MM.1S (cell line): ENCODE data around the gene NCAM2.

ENCODE experiments used
- DNase-seq: peaks from one replicate; pipeline ENCODE4 v3.0.0-alpha.2; 2015
- H2AFZ ChIP-seq: fragments of 300-600 bp; sonication (generic); 2 replicates; pipeline ENCODE4 v1.6.0; 2016; ENCODE audit warnings: antibody characterized with exemption, low read length
- H3F3A ChIP-seq: fragments of 300-600 bp; sonication (generic); 2 replicates; pipeline ENCODE4 v1.6.1; 2016; ENCODE audit warnings: mild to moderate bottlenecking, antibody characterized with exemption, low read length, moderate library complexity, mixed read lengths; ENCODE audit not compliant: insufficient read depth
- H3K27ac ChIP-seq: fragments of 300-600 bp; sonication (generic); 2 replicates; pipeline ENCODE4 v1.5.1; 2016; ENCODE audit warnings: mild to moderate bottlenecking, low read length
- H3K27me3 ChIP-seq: fragments of 300-600 bp; sonication (generic); replicated peaks from 2 replicates; pipeline ENCODE4 v1.6.0; 2016; ENCODE audit warnings: low read length; ENCODE audit not compliant: insufficient read depth
- H3K36me3 ChIP-seq: fragments of 300-600 bp; sonication (generic); replicated peaks from 2 replicates; pipeline ENCODE4 v1.6.1; 2016; ENCODE audit warnings: mild to moderate bottlenecking, low read length, mixed read lengths; ENCODE audit not compliant: insufficient read depth
- H3K4me1 ChIP-seq: fragments of 300-600 bp; sonication (generic); 2 replicates; pipeline ENCODE4 v1.6.1; 2016; ENCODE audit warnings: low read length, mixed read lengths
- H3K4me2 ChIP-seq: fragments of 300-600 bp; sonication (generic); 2 replicates; pipeline ENCODE4 v1.6.0; 2016; ENCODE audit warnings: low read depth, low read length
- H3K4me3 ChIP-seq: fragments of 300-600 bp; sonication (generic); 2 replicates; pipeline ENCODE4 v1.5.1; 2016; ENCODE audit warnings: low read length, mixed read lengths
- H3K79me2 ChIP-seq: fragments of 300-600 bp; sonication (generic); 2 replicates; pipeline ENCODE4 v1.6.1; 2016; ENCODE audit warnings: mixed run types, low read length, mixed read lengths
- H3K9ac ChIP-seq: fragments of 300-600 bp; sonication (generic); 2 replicates; pipeline ENCODE4 v1.6.1; 2016; ENCODE audit warnings: low read length, mixed read lengths
- H3K9me2 ChIP-seq: fragments of 300-600 bp; sonication (generic); replicated peaks from 2 replicates; pipeline ENCODE4 v1.6.1; 2016; ENCODE audit warnings: mild to moderate bottlenecking, low read length, mixed read lengths; ENCODE audit not compliant: insufficient read depth
- H3K9me3 ChIP-seq: fragments of 300-600 bp; sonication (generic); replicated peaks from 2 replicates; pipeline ENCODE4 v1.6.1; 2016; ENCODE audit warnings: mild to moderate bottlenecking, low read length, mixed read lengths; ENCODE audit not compliant: insufficient read depth
- H4K20me1 ChIP-seq: fragments of 300-600 bp; sonication (generic); 2 replicates; pipeline ENCODE4 v1.6.1; 2016; ENCODE audit warnings: mild to moderate bottlenecking, low read length, moderate library complexity, mixed read lengths; ENCODE audit not compliant: insufficient read depth
- CTCF ChIP-seq: fragments of 300-600 bp; sonication (generic); IDR thresholded peaks from 2 replicates; pipeline ENCODE4 v1.5.1; 2016; ENCODE audit warnings: antibody characterized with exemption, low read length, mixed read lengths
- EZH2 ChIP-seq: fragments of 300-600 bp; sonication (generic); optimal IDR thresholded peaks from 2 replicates; pipeline ENCODE3; 2017; ENCODE audit warnings: low read depth, mild to moderate bottlenecking, antibody characterized with exemption, low read length, mixed read lengths
- EZH2phosphoT487 ChIP-seq: fragments of 300-600 bp; sonication (generic); IDR thresholded peaks from 2 replicates; pipeline ENCODE4 v1.6.1; 2018; ENCODE audit warnings: antibody characterized with exemption, low read length

Gene NCAM2

DNA sequence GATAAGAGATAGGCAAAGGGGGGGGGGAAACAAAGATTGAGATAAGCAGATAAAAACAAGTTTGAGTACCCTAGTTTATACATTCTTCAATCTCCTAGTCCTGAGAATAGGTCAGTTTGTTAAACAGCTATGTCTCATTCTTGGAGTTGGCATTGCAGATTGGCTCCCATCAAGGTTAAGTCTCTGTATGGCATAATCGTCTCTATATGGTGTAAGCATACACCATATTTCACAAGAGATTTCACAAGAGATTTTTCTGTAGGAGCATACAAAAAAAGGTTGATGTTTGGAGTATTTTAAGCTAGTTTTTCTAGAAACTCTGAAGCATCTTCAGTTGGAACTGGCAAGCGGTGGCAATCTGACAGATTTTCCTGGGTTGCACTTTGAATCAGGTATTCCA lies 35.8 kb downstream of the NCAM2 start:
- Histone ChIP-seq H3K27me3 (no peaks in the 10 kb centered on the region), H3K36me3 (no peaks in the 10 kb centered on the region), H3K4me1 (no peaks in the 10 kb centered on the region), H3K79me2 (no peaks in the 10 kb centered on the region), H3K4me3 (no peak overlapping the region), H3K27ac (no peak overlapping the region), H3K9ac (no peak overlapping the region), H3K9me3 (no peaks in the 10 kb centered on the region), H4K20me1 (no peaks in the 10 kb centered on the region), H3K4me2 (no peak overlapping the region), H3F3A (no peaks in the 10 kb centered on the region), H2AFZ (no peak overlapping the region), H3K9me2 (no peaks in the 10 kb centered on the region)
- TF ChIP-seq EZH2phosphoT487 (no peak), EZH2 (no peak), CTCF (no peak)
- DNase-seq: no peak

GRCh38 chr21:21039624-21040170 lies 41.5 kb downstream of the NCAM2 start:
- H2AFZ ChIP-seq: no peak overlapping the region
- H3K9me2 ChIP-seq: no peaks in the 10 kb centered on the region
- TF ChIP-seq EZH2phosphoT487: no peak
- no peak for TF ChIP-seq EZH2
- no peaks in the 10 kb centered on the region for H3K79me2 ChIP-seq
- no peaks in the 10 kb centered on the region for H4K20me1 ChIP-seq
- DNase-seq: no peak
- H3K4me3 ChIP-seq: no peak overlapping the region
- no peaks in the 10 kb centered on the region for H3K4me1 ChIP-seq
- no peaks in the 10 kb centered on the region for H3K36me3 ChIP-seq
- no peak overlapping the region for H3K27ac ChIP-seq
- no peak overlapping the region for H3K9ac ChIP-seq
- no peaks in the 10 kb centered on the region for H3K27me3 ChIP-seq
- H3K9me3 ChIP-seq: no peaks in the 10 kb centered on the region
- H3K4me2 ChIP-seq: no peak overlapping the region
- H3F3A ChIP-seq: no peaks in the 10 kb centered on the region

DNA sequence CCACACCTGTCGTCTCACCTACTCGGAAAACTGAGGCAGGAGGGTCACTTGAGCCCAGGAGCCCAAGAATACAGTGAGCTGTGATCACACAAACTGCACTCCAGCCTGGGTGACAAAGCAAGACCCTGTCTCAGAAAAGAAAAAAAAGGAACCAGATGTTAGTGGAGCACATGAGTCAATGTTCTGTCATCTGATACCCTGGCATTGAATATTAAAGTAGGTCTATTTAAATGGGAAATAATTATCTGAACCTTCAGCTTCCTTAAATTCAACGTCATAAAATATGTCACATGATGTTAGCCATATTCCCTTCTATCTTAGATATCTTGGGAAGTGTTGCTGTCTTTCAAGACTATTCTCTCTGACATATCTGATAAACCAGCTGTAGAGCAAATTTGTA lies 47.3 kb downstream of the NCAM2 start:
- Histone ChIP-seq H3K79me2 (no peaks in the 10 kb centered on the region), H3F3A (no peaks in the 10 kb centered on the region), H3K9me2 (no peaks in the 10 kb centered on the region), H3K9ac (no peak overlapping the region), H4K20me1 (no peaks in the 10 kb centered on the region), H2AFZ (no peak overlapping the region), H3K27me3 (no peaks in the 10 kb centered on the region), H3K27ac (no peak overlapping the region), H3K9me3 (no peaks in the 10 kb centered on the region), H3K36me3 (no peaks in the 10 kb centered on the region), H3K4me1 (no peaks in the 10 kb centered on the region), H3K4me2 (no peak overlapping the region), H3K4me3 (no peak overlapping the region)
- TF ChIP-seq EZH2 (no peak), EZH2phosphoT487 (no peak), CTCF (no peak)
- DNase-seq: no peak

DNA sequence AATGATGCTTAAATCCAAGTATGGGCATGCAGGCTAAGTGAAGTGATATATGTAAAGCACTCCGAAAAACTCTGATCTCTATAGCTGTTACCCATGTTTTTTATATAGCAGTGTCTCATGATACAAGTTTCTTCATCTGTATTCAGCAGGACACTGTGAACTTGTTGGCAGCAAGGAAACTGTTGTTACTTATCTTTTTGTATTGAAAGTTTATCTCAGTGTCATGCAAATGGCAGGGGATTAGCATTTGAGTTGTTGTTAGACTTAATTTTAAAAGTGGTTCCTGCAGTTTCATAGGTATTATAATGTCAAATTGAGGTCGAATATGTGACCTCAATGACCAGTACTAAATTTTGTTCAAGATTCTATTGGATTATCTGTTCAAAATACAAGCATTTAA lies 47.9 kb downstream of the NCAM2 start:
- Histone ChIP-seq H3K79me2 (no peaks in the 10 kb centered on the region), H4K20me1 (no peaks in the 10 kb centered on the region), H3K4me3 (no peak overlapping the region), H3K27me3 (no peaks in the 10 kb centered on the region), H3K9me2 (no peaks in the 10 kb centered on the region), H3K4me2 (no peak overlapping the region), H3K36me3 (no peaks in the 10 kb centered on the region), H3F3A (no peaks in the 10 kb centered on the region), H3K9ac (no peak overlapping the region), H2AFZ (no peak overlapping the region), H3K9me3 (no peaks in the 10 kb centered on the region), H3K4me1 (no peaks in the 10 kb centered on the region), H3K27ac (no peak overlapping the region)
- no peak for DNase-seq
- TF ChIP-seq CTCF (no peak), EZH2 (no peak), EZH2phosphoT487 (no peak)
